PC-3 (cell line): ENCODE measurements around the gene MCF2L2.

ENCODE experiments used
- CTCF ChIP-seq: fragments of 300-600 bp; sonication (generic); conservative IDR thresholded peaks from 2 replicates; pipeline ENCODE4 v1.5.1; 2017; ENCODE audit warnings: antibody characterized with exemption, low read depth, mild to moderate bottlenecking, low read length
- EZH2phosphoT487 ChIP-seq: fragments of 300-600 bp; sonication (generic); IDR thresholded peaks from 2 replicates; pipeline ENCODE4 v1.6.1; 2018; ENCODE audit warnings: mild to moderate bottlenecking, antibody characterized with exemption, low read length, borderline replicate concordance

- TF ChIP-seq CTCF: no peak
- no peak for TF ChIP-seq EZH2phosphoT487
These were observed 78.3 kb downstream of the MCF2L2 start for GRCh38 chr3:183350164-183350563.
